Testis (tissue), 3 donors: ENCODE measurements around the gene CHERP. TPM values are rescaled to one million over a fixed set of nuclear protein-coding genes. Genes with fewer than 3 reads are reported as not detected.

ENCODE experiments used
- DNase-seq: peaks from one replicate; pipeline ENCODE4 v3.0.0-alpha.2; 2019
- H3K27ac ChIP-seq, 2 donors: fragments of 200-600 bp; sonication (generic); one replicate each; pipeline ENCODE4 v1.5.1; 2019
- H3K27me3 ChIP-seq: fragments of 200-600 bp; sonication (generic); one replicate; pipeline ENCODE4 v1.5.1; 2019
- H3K36me3 ChIP-seq: fragments of 200-600 bp; sonication (generic); one replicate; pipeline ENCODE4 v1.5.1; 2017; ENCODE audit warnings: low read depth; ENCODE audit errors: missing control alignments
- H3K4me1 ChIP-seq: fragments of 200-600 bp; sonication (generic); one replicate; pipeline ENCODE4 v1.5.1; 2019
- H3K4me3 ChIP-seq, 2 donors: fragments of 200-600 bp; sonication (generic); one replicate each; pipeline ENCODE4 v1.5.1; 2017 to 2019
- H3K9me3 ChIP-seq: fragments of 200-600 bp; sonication (generic); one replicate; pipeline ENCODE4 v1.5.1; 2017
- POLR2A ChIP-seq: fragments of 450-650 bp; IDR thresholded peaks from one replicate; pipeline ENCODE4 v1.6.1; 2017; ENCODE audit warnings: antibody characterized with exemption, mild to moderate bottlenecking, moderate library complexity
- WGBS, 2 donors: methylation state at CpG; one replicate each; pipeline ENCODE4 v1.1.5; 2018; 5-methylcytosine and 5-hydroxymethylcytosine counted together
- intact Hi-C: fragments of 100-400 bp; cut with DNase I; formaldehyde crosslinking; loops from one replicate; pipeline ENCODE4 v1.15.1; 2023; ENCODE audit warnings: low total_unique reads
- polyA plus RNA-seq: library from polyadenylated mRNA; stranded (reverse); fragments of 350-450 nt; fragmentation: Illumina TruSeq; extraction: RNeasy Lipid Tissue Mini Kit (QIAGEN cat#74804); gene quantifications from one replicate; pipeline ENCODE4 v1.2.3, GENCODE V29; 2014; ENCODE audit warnings: low read depth, low replicate concordance; ENCODE audit not compliant: insufficient read depth
- total RNA-seq, 2 donors: library from RNA; depleted of rRNA; stranded (reverse); fragments of >200 nt; gene quantifications; one replicate each; pipeline ENCODE4 v1.2.3, GENCODE V29; 2016
- TF ChIP-seq, protein P1 (sequence below), 3 experiments: fragments of 450-650 bp in 2 of 3; fragments of 200-600 bp in 1 of 3; sonication (generic) in 1 of 3; IDR thresholded peaks; one replicate each; pipeline ENCODE4 v1.5.1; 2016 to 2019; ENCODE audit warnings: antibody characterized with exemption in 3 of 3, mild to moderate bottlenecking in 2 of 3, moderate library complexity in 1 of 3

Gene CHERP
- total and polyA plus RNA-seq, 3 donors from 2014 or later: 46.5 to 51.3 (median 49.3) TPM

DNA sequence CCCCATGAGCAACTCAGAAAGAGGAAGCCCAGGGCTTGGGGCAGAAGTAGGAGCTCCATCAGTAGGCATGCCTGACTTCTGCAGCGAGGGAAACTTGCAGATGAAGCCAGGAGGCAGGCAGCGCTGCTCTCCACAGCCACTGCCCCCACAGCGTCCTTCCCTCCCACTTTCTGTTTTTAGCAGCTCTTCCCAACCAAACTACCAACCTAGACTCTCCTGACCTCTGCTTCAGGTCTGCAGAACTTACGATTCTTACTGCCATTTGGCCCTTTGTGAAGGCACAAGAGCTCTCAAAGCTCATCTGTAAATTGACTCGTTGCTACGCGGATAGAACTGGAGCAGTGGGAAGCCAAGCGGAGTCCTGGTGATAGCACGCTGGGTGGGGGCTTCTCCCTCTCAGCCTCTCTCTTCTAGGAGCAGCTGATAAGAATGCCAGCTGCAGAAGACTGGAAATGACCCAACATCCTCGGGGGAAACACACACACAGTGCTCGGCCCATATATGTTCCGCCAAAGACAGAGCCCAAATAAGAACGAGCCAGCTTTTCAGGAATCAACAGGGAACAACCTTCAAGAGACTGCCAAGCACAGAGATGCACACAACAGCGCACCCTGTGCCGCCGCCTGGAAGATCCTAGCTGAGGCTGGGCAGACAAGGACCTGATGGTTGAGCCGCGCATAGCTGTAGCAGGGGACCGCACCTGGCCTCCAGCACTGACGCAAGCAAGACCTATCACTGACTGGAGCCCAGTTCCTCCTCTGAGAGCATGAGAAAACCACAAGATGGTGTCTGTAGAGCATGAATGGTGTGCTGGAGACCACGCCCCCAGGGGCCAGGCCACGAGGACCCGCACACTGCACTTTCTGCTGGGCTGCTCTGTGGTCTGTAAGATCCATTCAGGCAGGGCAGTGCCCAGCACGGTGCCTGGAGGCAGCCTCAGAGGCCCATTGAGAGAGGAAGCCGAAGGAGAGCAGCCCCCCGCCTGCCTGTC, 45.9 kb upstream of the CHERP start:
- peak; percentile 80 for DNase-seq
- no peaks in the 10 kb centered on the region for H3K9me3 ChIP-seq
- no peak overlapping the region for H3K4me3 ChIP-seq
- peaks cover 70% of the 10 kb centered on the region for H3K4me1 ChIP-seq
- intact Hi-C loops: no loop called here
- H3K27me3 ChIP-seq: no peaks in the 10 kb centered on the region
- H3K36me3 ChIP-seq: no peaks in the 10 kb centered on the region
- 18 to 20% methylated on average over 16 to 26 of the region's 26 CpGs for WGBS, 2 donors
- H3K27ac ChIP-seq: peak overlapping the region in 1 of 2 donors; percentile 60
- TF ChIP-seq, protein P1, sequence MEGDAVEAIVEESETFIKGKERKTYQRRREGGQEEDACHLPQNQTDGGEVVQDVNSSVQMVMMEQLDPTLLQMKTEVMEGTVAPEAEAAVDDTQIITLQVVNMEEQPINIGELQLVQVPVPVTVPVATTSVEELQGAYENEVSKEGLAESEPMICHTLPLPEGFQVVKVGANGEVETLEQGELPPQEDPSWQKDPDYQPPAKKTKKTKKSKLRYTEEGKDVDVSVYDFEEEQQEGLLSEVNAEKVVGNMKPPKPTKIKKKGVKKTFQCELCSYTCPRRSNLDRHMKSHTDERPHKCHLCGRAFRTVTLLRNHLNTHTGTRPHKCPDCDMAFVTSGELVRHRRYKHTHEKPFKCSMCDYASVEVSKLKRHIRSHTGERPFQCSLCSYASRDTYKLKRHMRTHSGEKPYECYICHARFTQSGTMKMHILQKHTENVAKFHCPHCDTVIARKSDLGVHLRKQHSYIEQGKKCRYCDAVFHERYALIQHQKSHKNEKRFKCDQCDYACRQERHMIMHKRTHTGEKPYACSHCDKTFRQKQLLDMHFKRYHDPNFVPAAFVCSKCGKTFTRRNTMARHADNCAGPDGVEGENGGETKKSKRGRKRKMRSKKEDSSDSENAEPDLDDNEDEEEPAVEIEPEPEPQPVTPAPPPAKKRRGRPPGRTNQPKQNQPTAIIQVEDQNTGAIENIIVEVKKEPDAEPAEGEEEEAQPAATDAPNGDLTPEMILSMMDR (IDR thresholded peaks at IDR 0.05): no peak
- TF ChIP-seq POLR2A: no peak

DNA sequence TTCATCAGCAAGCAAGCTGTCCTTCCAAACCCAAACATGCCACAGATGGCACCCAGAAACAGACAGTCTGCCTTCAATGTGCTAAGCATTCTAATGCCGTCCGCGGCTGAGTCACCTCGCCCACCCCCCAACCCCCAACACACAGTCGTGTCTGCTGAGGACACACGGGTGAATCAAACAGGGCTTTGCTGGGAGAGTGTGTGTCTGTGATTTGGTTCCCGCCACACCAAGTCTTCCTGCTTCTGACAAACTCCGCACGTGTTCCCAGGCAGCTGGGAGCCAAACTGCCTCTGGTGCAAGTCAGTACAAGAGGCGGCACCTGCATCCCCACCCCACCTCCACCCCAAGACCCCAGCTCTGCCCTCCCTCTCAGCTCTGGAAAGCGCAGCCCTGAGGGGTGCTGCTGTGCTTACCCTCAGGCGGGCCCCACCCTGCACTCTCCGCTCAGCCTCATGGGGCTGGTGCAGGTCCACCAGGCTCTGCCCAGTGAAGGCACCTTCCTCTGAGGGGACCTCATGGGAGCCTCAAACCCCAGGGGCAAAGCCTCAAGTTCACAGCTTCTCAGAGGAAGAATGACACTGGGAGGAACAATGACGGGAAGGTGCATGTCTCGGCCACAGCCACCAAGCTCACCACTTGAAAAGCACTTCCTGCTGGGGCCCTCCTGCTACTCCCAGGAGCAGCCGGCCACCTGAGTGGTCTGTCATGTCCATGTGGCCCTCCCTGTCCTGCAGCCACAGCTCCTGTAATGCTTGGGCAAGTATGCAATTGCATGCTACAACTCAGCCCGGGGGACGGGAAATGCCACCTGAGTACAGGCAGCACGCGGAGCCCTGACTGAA, 45.0 kb upstream of the CHERP start:
- 46 to 67% methylated on average over 12 to 20 of the region's 20 CpGs for WGBS, 2 donors
- Histone ChIP-seq H3K27me3 (no peaks in the 10 kb centered on the region), H3K4me1 (peaks cover 79% of the 10 kb centered on the region), H3K4me3 (no peak overlapping the region), H3K9me3 (no peaks in the 10 kb centered on the region), H3K36me3 (no peaks in the 10 kb centered on the region), H3K27ac (no peak overlapping the region)
- intact Hi-C loops: no loop called here
- DNase-seq: no peak
- no peak for TF ChIP-seq POLR2A
- TF ChIP-seq, protein P1 (IDR thresholded peaks at IDR 0.05): no peak

DNA sequence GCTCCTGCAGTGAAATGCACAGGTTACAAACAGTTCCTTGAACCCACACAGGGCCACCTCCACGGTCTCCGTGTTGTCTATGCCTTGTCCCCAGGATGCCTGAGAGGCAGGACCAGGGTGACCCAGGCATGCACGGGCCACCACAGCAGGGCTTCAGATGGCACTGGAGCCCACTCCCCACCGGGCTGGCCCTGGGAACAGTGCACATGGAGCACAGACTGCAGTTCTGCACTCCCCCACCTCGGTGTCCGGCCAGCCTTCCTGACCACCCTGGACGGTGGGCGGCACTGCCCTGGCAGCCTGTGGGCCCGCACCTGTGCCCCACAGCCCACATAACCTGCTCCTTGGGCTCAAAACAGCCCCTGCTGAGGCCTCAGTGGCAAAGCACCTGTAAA, 44.2 kb upstream of the CHERP start:
- intact Hi-C loops: no loop called here
- TF ChIP-seq, protein P1 (IDR thresholded peaks at IDR 0.05): no peak
- TF ChIP-seq POLR2A: no peak
- Histone ChIP-seq H3K4me1 (peaks cover 87% of the 10 kb centered on the region), H3K9me3 (no peaks in the 10 kb centered on the region), H3K27ac (peak overlapping the region; percentile 28 to 41), H3K4me3 (no peak overlapping the region), H3K36me3 (no peaks in the 10 kb centered on the region), H3K27me3 (no peaks in the 10 kb centered on the region)
- no peak for DNase-seq
- WGBS, 2 donors: 56 to 85% methylated on average over 9 of the region's 9 CpGs

- intact Hi-C loops: no loop called here
- DNase-seq: no peak
- H3K27me3 ChIP-seq: no peaks in the 10 kb centered on the region
- TF ChIP-seq POLR2A: no peak
- TF ChIP-seq, protein P1 (IDR thresholded peaks at IDR 0.05): no peak
- 65 to 75% methylated on average over 11 of the region's 11 CpGs for WGBS, 2 donors
- peak overlapping the region; percentile 28 to 41 for H3K27ac ChIP-seq
- H3K36me3 ChIP-seq: no peaks in the 10 kb centered on the region
- peaks cover 92% of the 10 kb centered on the region for H3K4me1 ChIP-seq
- no peaks in the 10 kb centered on the region for H3K9me3 ChIP-seq
- H3K4me3 ChIP-seq: no peak overlapping the region
Observed at GRCh38 chr19:16585808-16586476, 43.7 kb upstream of the CHERP start.
